HG03060 (cell line): Measurements from ENCODE around the gene GPRC5B.

Source experiments
- ATAC-seq: cut with Tn5 transposase; IDR thresholded peaks from one replicate; pipeline ENCODE4 v1.9.1; 2021; ENCODE audit warnings: low read depth, moderate number of reproducible peaks; ENCODE audit not compliant: unreplicated experiment

Gene GPRC5B

DNA sequence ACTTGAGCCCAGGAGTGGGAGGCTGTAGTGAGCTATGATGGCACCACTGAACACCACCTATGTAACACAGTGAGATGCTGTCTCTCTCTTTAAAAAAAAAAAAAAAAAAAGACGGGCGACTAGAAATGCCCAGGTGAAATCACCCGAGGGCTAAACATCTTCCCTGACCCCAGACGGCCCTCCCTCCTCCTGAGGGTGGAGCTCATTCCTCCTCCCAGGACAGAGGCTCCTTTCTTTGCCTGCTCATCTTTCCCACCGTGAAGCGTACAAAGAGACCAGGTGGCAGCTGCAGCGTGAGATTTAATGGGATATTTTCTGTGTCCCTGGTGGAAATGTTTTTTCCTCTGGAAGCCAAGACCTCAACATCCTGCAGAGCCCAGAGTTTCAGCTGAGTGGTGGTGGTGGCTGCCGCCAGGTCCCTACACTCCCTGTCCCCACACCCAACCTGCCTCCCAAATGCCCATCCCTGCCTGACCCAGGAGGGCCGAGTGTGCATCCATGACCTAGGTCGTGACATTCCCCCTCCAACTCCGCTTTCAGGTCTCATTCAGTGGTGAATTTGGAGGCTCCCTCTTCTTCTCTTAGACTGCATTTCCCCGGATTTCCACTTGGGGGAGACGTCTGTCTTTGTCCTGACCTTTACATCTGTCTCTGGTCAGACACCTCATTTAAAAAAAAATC is 14.4 kb upstream of the GPRC5B start:
- ATAC-seq = no peak

DNA sequence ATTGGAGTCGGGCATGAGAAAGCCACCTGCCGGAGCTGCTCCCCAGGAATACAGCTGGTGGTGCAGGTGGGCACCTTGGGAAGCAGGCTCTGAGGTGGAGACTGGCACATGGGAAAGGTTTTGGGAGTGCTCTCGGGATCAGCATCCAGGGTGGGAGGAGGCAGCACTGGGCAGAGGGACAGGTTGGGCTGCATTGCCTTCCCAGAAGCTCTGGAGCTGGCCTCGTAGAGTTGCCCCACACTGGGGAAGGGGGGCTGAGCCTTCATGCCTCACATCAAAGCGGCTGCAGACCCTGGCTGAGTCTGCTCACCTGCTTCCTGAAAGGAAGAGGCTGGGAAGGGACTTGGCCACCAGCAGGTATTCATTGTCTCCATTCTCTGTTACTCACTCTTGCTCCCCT is 13.5 kb upstream of the GPRC5B start:
- ATAC-seq = no peak

- no peak for ATAC-seq
Observed at GRCh38 chr16:19896951-19897350, 12.3 kb upstream of the GPRC5B start.

- ATAC-seq = no peak
Observed at GRCh38 chr16:19894586-19894985, 9.9 kb upstream of the GPRC5B start.

DNA sequence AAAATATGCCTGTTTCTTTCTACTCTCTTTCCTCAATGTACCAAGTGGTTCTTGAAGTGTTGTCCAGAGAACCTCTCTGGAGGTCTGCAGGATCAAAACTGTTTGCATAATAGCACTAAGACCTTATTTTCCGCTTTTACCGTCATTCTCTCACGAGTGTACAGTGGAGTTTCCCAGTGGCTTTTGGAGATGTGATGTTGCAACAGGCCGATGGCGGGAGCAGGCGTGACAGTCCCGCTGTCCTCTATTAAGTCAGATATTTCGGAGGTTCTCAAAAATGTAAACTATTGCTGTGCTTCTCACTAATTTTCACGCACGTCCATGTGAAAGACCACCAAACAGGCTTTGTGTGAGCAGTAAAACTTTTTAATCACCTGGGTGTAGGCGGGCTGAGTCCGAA is 8.3 kb upstream of the GPRC5B start:
- no peak for ATAC-seq

DNA sequence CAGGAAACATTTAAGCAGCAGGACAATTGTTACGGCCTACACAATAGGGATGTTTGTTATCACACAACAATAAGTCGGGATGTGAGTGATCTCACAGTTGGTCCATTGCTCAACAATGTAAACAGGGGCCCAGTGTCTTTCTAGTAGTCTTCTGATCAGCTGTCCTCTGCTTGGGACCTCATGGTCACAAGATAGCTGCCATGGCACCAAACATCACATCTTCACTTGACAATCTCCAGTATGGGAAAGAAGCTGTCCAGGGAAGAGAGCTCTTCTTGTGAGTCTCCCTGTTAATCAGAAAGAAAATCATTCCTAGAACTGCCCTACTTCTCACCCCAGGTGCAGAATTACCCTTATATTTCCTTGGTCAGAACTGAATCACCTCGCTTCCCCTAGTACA is 6.3 kb upstream of the GPRC5B start:
- ATAC-seq = no peak

DNA sequence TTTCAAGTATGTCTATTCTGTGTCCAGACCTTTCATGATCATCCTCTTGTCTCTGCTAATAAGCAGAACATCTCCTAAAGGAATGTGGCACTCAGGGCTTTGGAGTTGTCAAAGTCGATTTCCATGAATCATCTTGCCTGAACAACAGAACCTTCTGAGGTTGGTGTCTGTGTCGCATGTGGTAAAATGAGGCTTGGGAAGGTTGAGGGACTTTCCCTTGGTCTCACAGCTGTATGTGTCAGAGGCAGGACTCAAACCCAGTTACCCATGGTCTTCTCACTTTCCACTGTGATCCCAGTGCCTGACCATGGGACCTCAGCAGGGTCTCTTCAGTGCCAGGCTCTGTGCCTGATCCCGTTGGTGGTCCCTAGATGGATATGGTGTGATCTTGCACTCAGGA is 4.2 kb upstream of the GPRC5B start:
- no peak for ATAC-seq

DNA sequence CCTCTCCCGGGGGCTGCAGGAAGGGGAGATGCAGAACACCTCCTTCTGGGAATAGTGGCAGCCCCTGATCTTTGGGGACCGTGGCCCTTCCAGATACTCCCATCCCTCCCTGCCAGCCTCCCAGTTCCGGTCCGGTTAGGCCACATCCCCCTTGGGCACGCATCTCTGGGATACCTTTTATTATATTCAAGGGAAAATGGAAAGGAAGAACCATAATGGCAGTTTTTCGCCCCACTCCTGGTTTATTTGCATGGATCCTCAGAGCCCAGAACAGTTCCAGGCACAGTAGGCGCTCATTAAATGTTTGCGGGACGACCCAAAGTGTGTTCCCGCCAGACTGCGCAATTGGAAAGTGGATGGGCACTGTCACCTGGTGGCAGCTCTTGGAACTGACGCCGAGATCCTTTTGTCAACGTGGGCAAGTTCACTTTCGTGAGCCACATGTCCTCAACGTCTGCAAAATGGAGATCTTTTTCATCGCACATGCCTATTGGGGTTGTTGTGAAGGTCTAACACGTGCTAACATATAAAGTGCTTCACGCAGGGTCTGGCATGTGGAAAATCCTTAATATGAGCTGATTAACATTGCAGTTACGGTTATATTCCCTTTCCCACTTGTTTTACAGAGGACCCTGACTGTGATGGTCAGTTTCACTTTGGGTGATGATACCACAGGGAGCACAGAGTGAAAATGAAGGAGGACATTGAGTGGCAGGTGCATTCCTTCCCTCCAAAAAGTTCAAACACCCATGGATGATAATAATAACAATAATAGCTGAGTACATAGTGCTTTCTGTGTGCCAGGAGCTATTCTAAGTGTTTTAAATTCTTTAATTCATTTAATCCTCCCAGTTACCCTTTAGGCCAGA is 1.7 kb upstream of the GPRC5B start:
- no peak for ATAC-seq

GRCh38 chr16:19885451-19886072 is 914 bp upstream of the GPRC5B start:
- no peak for ATAC-seq

GRCh38 chr16:19883966-19884485 is 622 bp downstream of the GPRC5B start:
- no peak for ATAC-seq

- no peak for ATAC-seq
Observed at GRCh38 chr16:19883296-19883965, 1.2 kb downstream of the GPRC5B start.

DNA sequence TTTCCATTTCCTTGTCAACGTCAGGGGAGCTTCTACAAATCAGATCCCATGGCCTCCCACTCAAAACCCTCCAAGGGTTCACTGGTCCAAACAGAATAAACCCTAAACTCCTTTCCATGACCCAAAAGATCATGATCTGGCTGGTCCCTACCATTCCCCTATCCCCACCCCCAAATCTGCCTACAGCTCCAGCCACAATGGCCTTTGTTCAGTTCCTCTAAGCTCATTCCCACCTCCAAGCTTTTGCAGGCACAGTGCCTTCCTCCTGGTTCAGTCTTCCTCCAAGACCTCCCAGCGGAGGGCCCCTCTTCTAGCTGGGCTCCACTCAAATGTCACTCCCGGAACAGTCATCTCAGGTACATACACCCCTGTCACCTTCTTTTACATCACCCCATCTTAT is 2.0 kb downstream of the GPRC5B start:
- no peak for ATAC-seq

DNA sequence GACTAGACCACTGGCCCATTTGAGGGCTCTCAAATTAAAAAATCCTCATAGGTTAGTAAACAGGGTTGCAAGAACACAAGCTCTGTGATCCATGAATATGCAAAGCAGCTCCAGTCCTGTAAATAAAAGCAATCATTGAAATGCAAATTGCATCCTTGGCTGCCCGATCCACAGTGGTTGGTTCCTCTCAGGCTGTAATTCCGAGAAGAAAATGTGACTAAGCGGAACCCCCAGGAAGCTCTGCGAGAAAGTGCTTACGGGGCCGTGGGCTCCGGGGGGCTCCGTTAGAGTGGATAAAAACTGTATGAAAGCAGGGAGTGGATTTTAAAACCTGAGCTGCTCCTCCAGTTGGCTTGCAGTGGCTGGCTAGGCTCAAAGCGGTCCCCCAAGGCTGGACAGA is 2.5 kb downstream of the GPRC5B start:
- no peak for ATAC-seq

DNA sequence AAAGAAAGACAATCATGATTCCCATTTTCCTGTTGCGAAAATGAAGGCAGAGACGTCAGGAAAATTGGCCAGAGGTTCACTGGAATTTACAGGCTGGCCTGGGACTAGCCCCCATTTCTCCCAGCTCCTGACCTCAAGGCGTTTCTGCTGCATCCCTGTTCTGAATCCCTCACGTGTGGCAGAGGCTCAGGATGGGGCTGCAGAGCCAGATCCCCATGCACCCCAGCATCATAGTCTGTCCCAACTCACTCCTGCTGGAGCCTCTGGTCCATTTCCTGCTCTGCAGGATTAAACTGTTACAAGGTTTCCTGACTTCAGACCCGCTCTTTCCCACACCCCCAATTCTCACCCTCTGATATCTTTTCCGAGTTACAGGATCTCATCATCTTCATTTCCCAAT is 2.9 kb downstream of the GPRC5B start:
- ATAC-seq = no peak

- ATAC-seq = no peak
Observed at GRCh38 chr16:19881028-19881427, 3.6 kb downstream of the GPRC5B start.

DNA sequence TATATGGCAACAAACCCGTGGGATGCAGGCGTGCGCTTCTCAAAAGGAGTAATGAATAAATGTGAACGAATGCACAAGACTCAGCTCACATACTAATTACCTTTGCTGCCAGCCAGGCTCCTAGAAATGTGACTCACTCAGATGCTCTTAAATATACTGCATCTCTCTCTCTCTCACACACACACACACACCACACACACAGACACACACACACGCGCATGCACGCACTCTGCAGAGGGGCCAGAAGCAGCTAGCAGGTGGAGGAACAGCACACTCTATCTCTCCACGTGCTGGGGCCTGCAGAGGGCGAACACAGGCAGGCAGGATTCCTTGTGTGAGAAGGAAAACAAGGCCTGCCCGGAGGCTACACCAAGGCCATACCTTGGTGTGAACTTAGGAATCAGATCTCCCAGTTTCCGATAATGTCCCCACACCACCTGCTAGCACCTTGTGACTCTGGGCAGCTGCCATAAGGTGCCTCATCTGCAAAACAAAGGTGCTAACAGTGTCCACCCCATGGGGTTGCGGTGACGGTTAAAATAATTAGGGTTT is 5.3 kb downstream of the GPRC5B start:
- ATAC-seq = no peak

GRCh38 chr16:19878757-19879156 is 5.9 kb downstream of the GPRC5B start:
- no peak for ATAC-seq

DNA sequence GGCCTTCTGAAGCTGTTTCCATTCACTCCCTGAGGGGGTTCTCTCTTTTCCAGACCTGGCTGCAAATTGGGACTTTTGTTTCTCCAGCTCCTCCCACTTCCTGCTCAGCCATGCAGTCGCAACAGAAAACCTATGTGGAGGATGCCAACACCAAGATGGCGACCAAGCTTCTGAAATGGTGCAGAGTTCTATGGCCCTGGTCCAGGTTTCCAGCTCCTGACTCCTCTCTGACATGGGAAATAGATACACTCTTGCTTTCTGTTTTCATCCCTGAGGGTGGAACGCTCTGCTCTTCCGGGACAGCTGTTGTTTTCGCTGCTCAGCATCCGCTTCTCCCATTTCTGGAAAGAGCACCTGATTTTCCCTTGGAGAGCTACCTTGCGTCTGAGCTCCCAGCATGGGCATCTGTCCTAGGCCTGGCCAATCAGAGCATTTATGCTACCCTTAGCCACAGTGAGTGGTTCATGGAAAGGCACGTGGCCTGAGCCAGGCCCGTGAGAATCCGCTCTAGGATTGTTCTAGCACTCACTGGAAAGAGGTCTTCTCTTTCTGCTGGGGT is 8.1 kb downstream of the GPRC5B start:
- ATAC-seq = no peak

DNA sequence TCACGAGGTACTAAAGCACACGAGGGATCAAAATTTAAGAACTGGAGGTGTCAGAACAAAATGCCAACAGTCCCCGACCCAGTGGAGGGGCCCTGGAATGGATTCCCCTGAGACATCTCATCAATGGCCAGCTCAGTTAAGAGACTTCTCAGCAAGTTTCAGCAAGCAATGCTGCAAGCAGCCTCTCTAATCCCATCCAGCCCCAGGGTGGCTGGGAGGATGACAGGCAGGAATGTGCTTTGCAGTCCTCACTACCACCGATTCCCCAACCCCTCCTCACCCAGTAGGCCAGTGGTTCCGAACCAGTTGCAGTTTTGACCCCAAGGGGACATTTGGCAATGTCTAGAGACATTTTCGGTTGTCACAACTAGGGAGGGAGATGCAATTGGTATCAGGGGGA is 8.7 kb downstream of the GPRC5B start:
- ATAC-seq = no peak

GRCh38 chr16:19874851-19875546 is 9.6 kb downstream of the GPRC5B start:
- ATAC-seq = no peak
